Myocyte (in vitro differentiated cells): ENCODE measurements around the gene TUBA1C. TPM values are rescaled to one million over a fixed set of nuclear protein-coding genes. Genes with fewer than 3 reads are reported as not detected.
"Not testable (repeated sequence)": the region's sequence is repeated elsewhere in the genome, so short reads cannot be mapped to it uniquely, and the experiment has no call there.

ENCODE experiments used
- DNase-seq: peaks from one replicate; pipeline ENCODE4 v3.0.0-alpha.2; 2012; ENCODE audit warnings: low read depth
- total RNA-seq: library from RNA; depleted of rRNA; stranded (reverse); fragments of >200 nt; gene quantifications from 2 replicates; pipeline ENCODE4 v1.2.3, GENCODE V29; 2014

TUBA1C gene
- total RNA-seq, 1 donor from 2014 or later, result 595 TPM

- DNase-seq, result not testable (repeated sequence)
Observed at GRCh38 chr12:49255456-49255855, 9.4 kb upstream of the TUBA1C start.

DNA sequence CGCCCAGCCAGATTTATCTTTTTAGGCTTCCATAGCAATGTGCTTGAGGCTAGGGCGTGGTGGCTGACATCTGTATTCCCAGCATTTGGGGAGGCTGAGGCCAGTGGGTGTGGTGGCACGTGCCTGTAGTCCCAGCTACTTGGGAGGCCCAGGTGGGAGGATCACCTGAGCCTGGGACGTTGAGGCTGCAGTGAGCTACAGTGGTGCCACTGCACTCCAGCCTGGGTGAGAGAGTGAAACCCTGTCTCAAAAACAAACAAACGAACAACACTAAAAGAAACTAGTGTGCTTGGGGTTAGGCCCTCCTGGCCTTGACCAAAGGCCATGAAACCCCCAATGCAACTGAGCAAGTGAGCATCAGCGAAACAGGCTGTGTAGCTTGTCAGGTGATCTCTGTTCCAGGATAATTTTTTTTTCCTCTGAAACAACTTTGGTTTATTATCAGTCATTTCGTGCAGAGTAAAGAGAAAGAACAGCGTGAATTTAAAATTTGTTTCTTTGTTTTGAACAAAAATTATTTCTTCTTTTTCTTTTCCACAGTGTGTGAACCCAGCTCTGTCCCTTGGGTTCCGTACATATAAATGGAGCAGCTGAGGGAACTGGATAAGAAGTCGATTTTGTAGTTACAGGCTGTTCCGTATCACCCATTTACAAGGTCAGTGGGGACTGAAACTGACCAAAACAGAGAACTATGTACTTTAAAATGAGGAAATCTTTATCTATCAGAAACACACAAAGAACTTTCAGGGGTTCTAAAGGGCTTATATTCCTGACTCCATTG is 8.8 kb upstream of the TUBA1C start:
- DNase-seq, result no peak

- DNase-seq, result not testable (repeated sequence)
Observed at GRCh38 chr12:49257508-49258184, 7.2 kb upstream of the TUBA1C start.

DNA sequence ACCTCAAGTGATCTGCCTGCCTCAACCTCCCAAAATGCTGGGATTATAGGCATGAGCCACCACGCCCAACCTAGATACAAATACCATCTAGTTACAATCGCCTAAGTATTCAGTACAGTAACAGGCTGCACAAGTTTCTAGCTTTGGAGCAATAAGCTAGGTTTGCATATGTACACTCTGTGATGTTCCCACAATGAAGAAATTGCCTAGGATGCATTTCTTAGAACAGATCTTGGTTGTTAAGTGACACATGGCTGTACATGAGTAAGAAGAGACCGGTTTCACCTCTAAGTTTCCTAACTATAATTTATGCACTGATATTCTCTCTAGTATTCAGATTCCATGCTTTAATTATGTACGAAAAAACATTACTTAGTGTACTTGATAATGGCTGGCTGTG is 5.4 kb upstream of the TUBA1C start:
- no peak for DNase-seq

GRCh38 chr12:49260166-49260565 is 4.7 kb upstream of the TUBA1C start:
- no peak for DNase-seq

DNA sequence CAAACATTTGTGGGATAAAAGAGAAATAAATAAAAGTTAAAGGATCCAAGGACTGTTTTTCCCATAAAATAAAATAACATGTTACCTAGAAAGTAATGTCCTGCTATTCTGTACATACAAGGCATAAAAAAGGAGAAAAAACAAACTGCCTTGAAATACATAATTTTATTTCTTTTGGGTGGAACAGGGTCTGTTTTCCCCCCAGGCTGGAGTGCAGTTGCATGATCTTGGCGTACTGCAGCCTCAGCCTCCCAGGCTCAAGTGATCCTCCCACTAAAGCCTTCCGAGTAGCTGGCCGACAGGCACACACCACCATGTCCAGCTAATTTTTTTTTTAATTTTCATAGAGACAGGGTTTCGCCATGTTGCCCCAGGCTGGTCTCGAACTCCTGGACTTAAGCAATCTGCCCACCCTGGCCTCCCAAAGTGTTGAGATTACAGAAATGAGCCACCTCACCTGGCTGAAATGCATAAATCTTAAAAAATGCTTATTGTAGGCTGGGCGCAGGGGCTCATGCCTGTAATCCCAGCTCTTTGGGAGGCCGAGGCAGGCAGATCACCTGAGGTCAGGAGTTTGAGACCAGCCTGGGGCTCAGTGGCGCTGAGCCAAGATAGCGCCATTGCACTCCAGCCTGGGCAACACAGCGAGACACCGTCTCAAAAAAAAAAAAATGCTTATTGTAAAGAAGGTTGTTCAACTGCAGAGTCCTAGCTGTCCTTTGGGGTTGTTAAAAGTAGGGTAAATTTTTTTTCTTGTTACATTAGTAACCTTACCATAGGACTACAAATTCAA is 4.1 kb upstream of the TUBA1C start:
- no peak for DNase-seq

- no peak for DNase-seq
Observed at GRCh38 chr12:49261721-49262120, 3.2 kb upstream of the TUBA1C start.

DNA sequence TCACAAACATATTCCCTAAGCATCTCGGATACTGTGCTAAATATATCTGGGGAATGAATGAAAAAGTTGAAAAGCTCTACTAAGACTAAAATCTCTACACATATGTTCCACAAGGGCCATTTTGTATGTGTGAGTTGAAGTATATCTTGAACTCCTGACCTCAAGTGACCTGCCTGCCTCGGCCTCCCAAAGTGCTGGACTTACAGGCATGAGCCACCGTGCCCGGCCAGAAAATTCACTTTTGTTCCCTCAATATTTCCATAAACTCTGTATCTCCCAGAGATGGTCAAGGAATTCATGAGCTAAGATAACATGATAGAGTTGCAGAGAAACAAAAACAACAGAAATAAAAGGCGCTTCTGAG is 1.5 kb upstream of the TUBA1C start:
- no peak for DNase-seq

DNA sequence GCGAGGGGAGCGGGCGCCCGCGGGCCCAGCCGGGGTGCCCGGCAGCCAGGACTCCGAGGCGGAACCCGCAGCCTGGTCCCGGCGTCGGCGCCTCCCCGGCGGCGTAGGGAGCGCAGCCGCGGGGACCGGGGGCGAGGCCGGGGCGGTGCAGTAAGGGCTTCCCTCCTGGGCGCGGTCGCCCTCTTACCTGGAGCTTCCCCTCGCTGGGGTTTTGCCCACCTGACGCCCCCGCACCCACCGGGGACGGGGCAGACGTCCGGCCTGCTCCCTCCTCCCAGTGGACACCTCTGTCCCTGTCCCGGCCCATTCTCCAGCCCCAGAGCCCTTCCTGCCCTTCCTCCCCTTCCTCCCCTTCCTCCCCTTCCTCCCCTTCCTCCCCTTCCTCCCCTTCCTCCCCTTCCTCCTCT is 413 bp upstream of the TUBA1C start:
- no peak for DNase-seq

DNA sequence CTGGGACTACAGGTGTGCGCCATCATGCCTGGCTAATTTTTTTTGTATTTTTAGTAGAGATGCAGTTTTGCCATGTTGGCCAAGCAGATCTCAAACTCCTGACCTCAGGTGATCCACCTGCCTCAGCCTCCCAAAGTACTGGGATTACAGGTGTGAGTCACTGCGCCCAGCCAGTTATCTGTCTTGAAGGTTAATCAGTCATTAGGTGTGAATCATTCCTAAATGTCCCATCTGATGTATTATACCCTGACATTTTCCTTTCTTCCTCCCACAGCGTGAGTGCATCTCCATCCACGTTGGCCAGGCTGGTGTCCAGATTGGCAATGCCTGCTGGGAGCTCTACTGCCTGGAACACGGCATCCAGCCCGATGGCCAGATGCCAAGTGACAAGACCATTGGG is 4.3 kb downstream of the TUBA1C start:
- not testable (repeated sequence) for DNase-seq

DNA sequence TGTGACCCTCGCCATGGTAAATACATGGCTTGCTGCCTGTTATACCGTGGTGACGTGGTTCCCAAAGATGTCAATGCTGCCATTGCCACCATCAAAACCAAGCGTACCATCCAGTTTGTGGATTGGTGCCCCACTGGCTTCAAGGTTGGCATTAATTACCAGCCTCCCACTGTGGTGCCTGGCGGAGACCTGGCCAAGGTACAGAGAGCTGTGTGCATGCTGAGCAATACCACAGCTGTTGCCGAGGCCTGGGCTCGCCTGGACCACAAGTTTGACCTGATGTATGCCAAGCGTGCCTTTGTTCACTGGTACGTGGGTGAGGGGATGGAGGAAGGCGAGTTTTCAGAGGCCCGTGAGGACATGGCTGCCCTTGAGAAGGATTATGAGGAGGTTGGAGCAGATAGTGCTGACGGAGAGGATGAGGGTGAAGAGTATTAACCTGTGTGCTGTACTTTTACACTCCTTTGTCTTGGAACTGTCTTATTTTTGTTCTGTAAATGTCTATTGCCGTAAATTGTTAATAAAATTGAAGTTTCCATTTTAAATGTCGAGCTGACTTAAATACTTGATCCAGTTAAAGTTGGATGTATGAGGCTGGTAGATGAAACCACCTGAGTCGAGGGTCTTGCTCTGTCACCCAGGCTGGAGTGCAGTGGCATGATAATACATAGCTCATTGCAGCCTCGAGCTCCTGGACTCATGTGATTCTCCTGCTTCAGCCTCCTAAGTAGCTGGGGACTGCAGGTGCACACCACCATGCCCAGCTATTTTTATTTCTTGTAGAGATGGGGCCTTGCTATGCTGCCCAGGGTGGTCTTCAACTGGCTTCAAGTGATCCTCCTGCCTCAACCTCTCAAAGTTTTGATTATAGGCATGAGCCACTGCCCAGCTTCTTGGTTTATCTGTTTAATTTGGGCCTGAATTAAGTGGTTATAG is 8.2 kb downstream of the TUBA1C start:
- DNase-seq, result no peak

- DNase-seq, result no peak
Observed at GRCh38 chr12:49273726-49274395, 9.0 kb downstream of the TUBA1C start.

GRCh38 chr12:49274396-49275069 is 9.7 kb downstream of the TUBA1C start:
- DNase-seq, result peak; percentile 46

GRCh38 chr12:49276304-49277290 is 11.7 kb downstream of the TUBA1C start:
- peak; percentile 76 for DNase-seq

DNA sequence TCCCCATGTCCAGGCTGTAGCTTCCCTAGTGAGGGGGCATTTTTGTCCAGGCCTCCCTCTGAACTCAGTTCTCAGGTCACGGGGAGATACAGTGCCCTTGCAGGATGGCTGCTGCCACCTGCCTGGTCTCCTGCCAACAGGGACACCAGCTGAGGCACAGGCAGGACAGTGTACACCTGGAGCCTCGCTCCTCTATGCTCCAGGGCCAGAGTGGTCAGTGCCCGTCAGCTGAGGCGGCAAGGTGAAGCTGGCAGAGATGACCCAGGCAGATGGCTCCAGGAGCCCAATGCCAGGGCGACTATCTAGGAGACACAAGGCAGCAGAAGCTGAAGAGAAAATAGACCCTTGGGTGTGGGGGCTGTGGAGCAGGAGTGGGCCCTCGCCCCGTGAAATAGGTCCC is 12.6 kb downstream of the TUBA1C start:
- no peak for DNase-seq

DNA sequence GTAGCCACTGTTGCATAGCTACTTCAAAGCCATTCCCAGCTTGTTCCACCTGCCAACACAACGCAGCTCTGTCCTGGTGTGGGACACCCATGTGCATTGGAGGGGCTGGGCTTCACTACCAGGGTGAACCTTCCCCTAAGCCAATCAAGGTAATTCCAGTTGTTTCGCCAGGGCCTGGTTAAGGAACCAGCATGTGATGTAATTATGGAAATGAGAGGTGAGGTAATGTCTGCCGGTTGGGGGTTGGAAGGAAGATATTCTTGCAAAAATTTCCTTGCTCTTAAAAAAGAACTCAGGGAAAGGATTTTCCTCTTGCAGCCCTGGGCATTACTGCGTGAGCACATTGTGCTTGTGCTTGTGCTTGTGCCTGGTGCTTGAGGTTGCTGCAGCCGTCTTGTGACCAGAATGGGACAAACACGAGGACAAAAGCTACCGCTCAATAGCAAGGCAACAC is 14.9 kb downstream of the TUBA1C start:
- no peak for DNase-seq

- DNase-seq, result not testable (repeated sequence)
Observed at GRCh38 chr12:49280545-49280944, 15.7 kb downstream of the TUBA1C start.

DNA sequence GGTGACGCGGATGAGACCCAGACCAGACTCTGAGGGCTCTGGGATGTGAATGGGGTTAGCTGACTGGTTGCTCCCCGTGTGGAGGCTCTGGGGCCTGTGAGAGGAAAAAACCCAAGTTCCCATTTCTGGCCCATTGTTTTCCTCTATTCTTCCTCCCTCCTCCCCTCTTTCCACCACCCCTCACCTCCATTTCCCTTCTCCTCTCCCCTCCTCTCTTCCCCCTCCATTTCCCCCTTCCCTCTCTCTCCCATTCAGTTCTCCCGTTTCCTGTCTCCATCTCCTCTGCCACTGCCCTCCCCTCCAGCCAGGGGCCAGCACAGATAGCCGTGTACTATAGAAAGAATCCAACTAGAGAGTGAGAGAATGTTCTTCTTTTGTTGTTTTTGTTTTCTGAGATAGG is 17.4 kb downstream of the TUBA1C start:
- no peak for DNase-seq
